ENCODE data around the gene PDGFRA. TPM values are rescaled to one million over a fixed set of nuclear protein-coding genes. Genes with fewer than 3 reads are reported as not detected.
"Not testable (repeated sequence)": the region's sequence is repeated elsewhere in the genome, so short reads cannot be mapped to it uniquely, and the experiment has no call there.

PDGFRA gene
- total RNA-seq, 1 donor from 2014 or later = 100 TPM

DNA sequence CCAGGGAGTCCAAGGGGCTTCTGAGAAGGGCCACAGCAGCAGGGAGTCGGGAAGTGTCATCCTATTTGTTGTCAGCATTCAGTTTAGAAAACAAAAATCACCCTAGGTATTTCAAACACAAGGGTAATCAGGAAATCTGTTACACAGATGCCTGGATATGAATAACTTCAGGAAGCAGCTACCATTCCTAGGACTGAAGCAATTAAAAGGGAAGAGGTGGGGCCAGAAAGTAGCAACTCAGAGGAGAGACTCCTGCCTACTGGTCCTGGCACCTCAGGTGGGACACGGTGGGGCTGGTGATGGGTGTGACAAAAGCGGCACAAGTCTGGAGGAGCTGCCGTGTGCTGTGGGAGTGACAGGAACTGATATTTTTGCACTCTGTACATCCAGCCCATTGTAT, 107.9 kb downstream of the PDGFRA start:
- Mint-ChIP-seq H3K4me3 (no peak overlapping the region), H3K27ac (no peak overlapping the region), H3K4me1 (no peaks in the 10 kb centered on the region), H3K9me3 (no peaks in the 10 kb centered on the region), H3K36me3 (no peaks in the 10 kb centered on the region), H3K27me3 (ENCODE audit: low read depth) (peaks cover 8% of the 10 kb centered on the region)
- no peak for TF ChIP-seq CTCF (IDR thresholded peaks at IDR 0.05; ENCODE audit: unreplicated experiment)
- no peak for DNase-seq (ENCODE audit: low spot score in 2 of 2, unreplicated experiment in 2 of 2)

GRCh38 chr4:54342067-54342466, 113.0 kb downstream of the PDGFRA start:
- H3K27ac Mint-ChIP-seq; H3K4me1 Mint-ChIP-seq; H3K4me3 Mint-ChIP-seq; H3K27me3 Mint-ChIP-seq (ENCODE audit: low read depth); DNase-seq (ENCODE audit: low spot score in 2 of 2, unreplicated experiment in 2 of 2); H3K36me3 Mint-ChIP-seq: not testable (repeated sequence)
- H3K9me3 Mint-ChIP-seq = peaks cover 10% of the 10 kb centered on the region

Other genes starting within 250 kb of the PDGFRA start
- gene CHIC2, start 164.7 kb upstream of the PDGFRA start, total RNA-seq = 20.1 to 23.3 TPM (median 21.8 TPM) in 3 replicates
- gene GSX2, start 129.1 kb upstream of the PDGFRA start, total RNA-seq = not detected in 3 replicates

Measured in mesothelial cell of epicardium (in vitro differentiated cells).